NT2/D1 (cell line): ENCODE results near the gene ETFB.

ENCODE experiments used
- SUZ12 ChIP-seq: IDR thresholded peaks from 2 replicates; pipeline ENCODE4 v1.6.1; 2011; ENCODE audit not compliant: insufficient read length, insufficient read depth; ENCODE audit errors: extremely low read depth
- YY1 ChIP-seq: IDR thresholded peaks from 2 replicates; pipeline ENCODE4 v1.6.1; 2011; ENCODE audit not compliant: insufficient read length, insufficient read depth
- ZNF274 ChIP-seq: IDR thresholded peaks from 2 replicates; pipeline ENCODE4 v1.6.1; 2011; ENCODE audit warnings: mild to moderate bottlenecking, low read depth, low read length

DNA sequence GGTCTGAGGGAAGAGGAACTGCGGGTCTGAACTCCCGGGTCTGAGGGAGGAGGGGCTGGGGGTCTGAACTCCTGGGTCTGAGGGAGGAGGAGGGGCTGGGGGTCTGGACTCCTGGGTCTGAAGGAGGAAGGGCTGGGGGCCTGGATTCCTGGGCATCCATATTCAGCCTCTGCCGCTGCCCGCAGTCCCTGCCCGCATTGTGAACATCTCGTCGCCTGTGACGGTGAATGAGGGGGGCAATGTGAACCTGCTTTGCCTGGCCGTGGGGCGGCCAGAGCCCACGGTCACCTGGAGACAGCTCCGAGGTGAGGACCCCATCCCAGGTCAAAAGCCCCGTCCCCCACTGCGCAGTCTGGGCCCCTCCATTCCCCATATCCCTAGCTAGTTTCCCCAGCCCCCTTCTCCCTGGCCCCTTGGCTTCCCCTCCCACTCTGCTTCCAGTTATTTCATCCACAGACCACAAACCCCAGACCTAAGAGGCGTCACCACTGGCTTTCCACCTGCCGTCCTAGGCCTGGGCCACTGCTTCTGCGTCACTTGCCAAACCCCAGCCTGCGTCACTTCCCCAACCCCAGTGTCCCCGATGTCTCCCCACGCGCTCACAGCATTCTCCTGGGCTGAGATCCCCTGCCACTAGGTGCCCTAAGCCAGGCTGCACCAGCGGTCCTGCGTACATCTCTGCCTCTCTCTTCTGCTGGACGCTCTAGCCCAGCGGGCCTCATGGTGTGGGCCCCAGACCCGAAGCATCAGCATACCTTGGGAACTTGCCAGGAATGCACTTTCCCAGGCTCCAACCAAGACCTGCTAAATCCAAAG lies 40.8 kb downstream of the ETFB start:
- TF ChIP-seq SUZ12 = no peak
- TF ChIP-seq ZNF274 = no peak
- TF ChIP-seq YY1 = no peak
